Measurements from ENCODE around the gene KIF16B.

KIF16B gene

DNA sequence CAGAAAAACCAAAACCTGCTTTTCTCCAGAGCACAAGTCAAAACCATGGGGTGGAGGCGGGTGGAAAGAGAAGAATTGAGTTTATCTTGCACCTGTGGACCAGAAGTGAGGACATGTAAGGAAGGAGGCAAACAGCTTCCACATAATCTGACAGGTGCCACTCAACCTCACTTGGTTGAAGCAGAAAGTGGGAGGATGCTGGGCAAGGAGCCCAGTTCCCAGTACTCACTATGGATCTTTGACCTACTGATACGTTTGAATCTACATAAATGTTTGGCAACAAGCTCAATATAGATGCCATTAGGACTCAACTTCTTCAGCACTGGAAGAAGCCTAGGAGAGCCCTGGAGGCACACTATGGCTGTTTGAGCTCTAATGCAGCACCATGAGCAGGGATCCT, 285.5 kb downstream of the KIF16B start:
- no peak for ATAC-seq
- TF ChIP-seq, protein P1, sequence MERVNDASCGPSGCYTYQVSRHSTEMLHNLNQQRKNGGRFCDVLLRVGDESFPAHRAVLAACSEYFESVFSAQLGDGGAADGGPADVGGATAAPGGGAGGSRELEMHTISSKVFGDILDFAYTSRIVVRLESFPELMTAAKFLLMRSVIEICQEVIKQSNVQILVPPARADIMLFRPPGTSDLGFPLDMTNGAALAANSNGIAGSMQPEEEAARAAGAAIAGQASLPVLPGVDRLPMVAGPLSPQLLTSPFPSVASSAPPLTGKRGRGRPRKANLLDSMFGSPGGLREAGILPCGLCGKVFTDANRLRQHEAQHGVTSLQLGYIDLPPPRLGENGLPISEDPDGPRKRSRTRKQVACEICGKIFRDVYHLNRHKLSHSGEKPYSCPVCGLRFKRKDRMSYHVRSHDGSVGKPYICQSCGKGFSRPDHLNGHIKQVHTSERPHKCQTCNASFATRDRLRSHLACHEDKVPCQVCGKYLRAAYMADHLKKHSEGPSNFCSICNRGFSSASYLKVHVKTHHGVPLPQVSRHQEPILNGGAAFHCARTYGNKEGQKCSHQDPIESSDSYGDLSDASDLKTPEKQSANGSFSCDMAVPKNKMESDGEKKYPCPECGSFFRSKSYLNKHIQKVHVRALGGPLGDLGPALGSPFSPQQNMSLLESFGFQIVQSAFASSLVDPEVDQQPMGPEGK (CRISPR knock-in tag; IDR thresholded peaks at IDR 0.05; ENCODE audit: borderline replicate concordance) = no peak
- TF ChIP-seq, protein P2, sequence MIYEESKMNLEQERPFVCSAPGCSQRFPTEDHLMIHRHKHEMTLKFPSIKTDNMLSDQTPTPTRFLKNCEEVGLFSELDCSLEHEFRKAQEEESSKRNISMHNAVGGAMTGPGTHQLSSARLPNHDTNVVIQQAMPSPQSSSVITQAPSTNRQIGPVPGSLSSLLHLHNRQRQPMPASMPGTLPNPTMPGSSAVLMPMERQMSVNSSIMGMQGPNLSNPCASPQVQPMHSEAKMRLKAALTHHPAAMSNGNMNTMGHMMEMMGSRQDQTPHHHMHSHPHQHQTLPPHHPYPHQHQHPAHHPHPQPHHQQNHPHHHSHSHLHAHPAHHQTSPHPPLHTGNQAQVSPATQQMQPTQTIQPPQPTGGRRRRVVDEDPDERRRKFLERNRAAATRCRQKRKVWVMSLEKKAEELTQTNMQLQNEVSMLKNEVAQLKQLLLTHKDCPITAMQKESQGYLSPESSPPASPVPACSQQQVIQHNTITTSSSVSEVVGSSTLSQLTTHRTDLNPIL (CRISPR knock-in tag; IDR thresholded peaks at IDR 0.05; ENCODE audit: low read depth) = no peak
- TF ChIP-seq, protein P3, sequence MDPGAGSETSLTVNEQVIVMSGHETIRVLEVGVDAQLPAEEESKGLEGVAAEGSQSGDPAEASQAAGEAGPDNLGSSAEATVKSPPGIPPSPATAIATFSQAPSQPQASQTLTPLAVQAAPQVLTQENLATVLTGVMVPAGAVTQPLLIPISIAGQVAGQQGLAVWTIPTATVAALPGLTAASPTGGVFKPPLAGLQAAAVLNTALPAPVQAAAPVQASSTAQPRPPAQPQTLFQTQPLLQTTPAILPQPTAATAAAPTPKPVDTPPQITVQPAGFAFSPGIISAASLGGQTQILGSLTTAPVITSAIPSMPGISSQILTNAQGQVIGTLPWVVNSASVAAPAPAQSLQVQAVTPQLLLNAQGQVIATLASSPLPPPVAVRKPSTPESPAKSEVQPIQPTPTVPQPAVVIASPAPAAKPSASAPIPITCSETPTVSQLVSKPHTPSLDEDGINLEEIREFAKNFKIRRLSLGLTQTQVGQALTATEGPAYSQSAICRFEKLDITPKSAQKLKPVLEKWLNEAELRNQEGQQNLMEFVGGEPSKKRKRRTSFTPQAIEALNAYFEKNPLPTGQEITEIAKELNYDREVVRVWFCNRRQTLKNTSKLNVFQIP (CRISPR knock-in tag; IDR thresholded peaks at IDR 0.05; ENCODE audit: borderline replicate concordance, low read depth) = no peak
- no peak for TF ChIP-seq SNAI2 (CRISPR knock-in tag; IDR thresholded peaks at IDR 0.05)
- TF ChIP-seq TCF4 (CRISPR knock-in tag; IDR thresholded peaks at IDR 0.05; ENCODE audit: borderline replicate concordance) = no peak
- no peak for TF ChIP-seq ZC3H10 (CRISPR knock-in tag; IDR thresholded peaks at IDR 0.05)
- TF ChIP-seq ZNF8 (CRISPR knock-in tag; IDR thresholded peaks at IDR 0.05) = no peak
- TF ChIP-seq ESRRG (CRISPR knock-in tag; IDR thresholded peaks at IDR 0.05) = no peak
- no peak for TF ChIP-seq ZFP3 (CRISPR knock-in tag; IDR thresholded peaks at IDR 0.05)
- TF ChIP-seq, protein P4, sequence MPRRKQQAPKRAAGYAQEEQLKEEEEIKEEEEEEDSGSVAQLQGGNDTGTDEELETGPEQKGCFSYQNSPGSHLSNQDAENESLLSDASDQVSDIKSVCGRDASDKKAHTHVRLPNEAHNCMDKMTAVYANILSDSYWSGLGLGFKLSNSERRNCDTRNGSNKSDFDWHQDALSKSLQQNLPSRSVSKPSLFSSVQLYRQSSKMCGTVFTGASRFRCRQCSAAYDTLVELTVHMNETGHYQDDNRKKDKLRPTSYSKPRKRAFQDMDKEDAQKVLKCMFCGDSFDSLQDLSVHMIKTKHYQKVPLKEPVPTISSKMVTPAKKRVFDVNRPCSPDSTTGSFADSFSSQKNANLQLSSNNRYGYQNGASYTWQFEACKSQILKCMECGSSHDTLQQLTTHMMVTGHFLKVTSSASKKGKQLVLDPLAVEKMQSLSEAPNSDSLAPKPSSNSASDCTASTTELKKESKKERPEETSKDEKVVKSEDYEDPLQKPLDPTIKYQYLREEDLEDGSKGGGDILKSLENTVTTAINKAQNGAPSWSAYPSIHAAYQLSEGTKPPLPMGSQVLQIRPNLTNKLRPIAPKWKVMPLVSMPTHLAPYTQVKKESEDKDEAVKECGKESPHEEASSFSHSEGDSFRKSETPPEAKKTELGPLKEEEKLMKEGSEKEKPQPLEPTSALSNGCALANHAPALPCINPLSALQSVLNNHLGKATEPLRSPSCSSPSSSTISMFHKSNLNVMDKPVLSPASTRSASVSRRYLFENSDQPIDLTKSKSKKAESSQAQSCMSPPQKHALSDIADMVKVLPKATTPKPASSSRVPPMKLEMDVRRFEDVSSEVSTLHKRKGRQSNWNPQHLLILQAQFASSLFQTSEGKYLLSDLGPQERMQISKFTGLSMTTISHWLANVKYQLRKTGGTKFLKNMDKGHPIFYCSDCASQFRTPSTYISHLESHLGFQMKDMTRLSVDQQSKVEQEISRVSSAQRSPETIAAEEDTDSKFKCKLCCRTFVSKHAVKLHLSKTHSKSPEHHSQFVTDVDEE (CRISPR knock-in tag; IDR thresholded peaks at IDR 0.05) = no peak
- TF ChIP-seq ZNF70 (CRISPR knock-in tag; IDR thresholded peaks at IDR 0.05) = no peak
- no peak for TF ChIP-seq PPARA (CRISPR knock-in tag; IDR thresholded peaks at IDR 0.05; ENCODE audit: borderline replicate concordance)
- TF ChIP-seq TOX (CRISPR knock-in tag; IDR thresholded peaks at IDR 0.05; ENCODE audit: borderline replicate concordance) = no peak
- no peak for TF ChIP-seq CSDC2 (CRISPR knock-in tag; IDR thresholded peaks at IDR 0.05)
- TF ChIP-seq GLIS3 (CRISPR knock-in tag; IDR thresholded peaks at IDR 0.05) = no peak
- TF ChIP-seq ISL1 (CRISPR knock-in tag; IDR thresholded peaks at IDR 0.05) = no peak
- TF ChIP-seq ARNTL (CRISPR knock-in tag; IDR thresholded peaks at IDR 0.05; ENCODE audit: borderline replicate concordance, low read depth) = no peak
- no peak for TF ChIP-seq OSR1 (CRISPR knock-in tag; IDR thresholded peaks at IDR 0.05)
- TF ChIP-seq BACH2 (CRISPR knock-in tag; IDR thresholded peaks at IDR 0.05; ENCODE audit: borderline replicate concordance) = no peak

DNA sequence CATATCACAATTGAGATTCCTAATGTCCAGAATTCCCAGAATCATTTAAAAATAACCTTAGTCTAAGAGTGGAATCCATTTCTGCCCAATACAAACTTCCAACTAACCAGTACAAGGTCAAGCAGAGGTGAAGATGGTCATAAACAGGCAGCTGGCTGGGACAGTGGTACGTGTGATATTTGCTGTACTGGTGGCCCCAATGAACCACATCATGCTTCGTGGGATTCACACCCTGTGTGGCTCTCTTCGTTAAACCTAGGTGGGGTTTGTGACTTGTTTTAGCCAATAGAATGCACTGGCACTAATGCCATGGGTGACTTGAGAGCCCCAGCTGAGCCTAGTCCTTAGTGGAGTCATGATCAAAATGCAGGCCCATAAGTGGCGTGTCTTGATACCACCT, 286.6 kb downstream of the KIF16B start:
- no peak for TF ChIP-seq TOX (CRISPR knock-in tag; IDR thresholded peaks at IDR 0.05; ENCODE audit: borderline replicate concordance)
- TF ChIP-seq BACH2 (CRISPR knock-in tag; IDR thresholded peaks at IDR 0.05; ENCODE audit: borderline replicate concordance) = no peak
- no peak for TF ChIP-seq GLIS3 (CRISPR knock-in tag; IDR thresholded peaks at IDR 0.05)
- TF ChIP-seq PPARA (CRISPR knock-in tag; IDR thresholded peaks at IDR 0.05; ENCODE audit: borderline replicate concordance) = no peak
- TF ChIP-seq ARNTL (CRISPR knock-in tag; IDR thresholded peaks at IDR 0.05; ENCODE audit: borderline replicate concordance, low read depth) = no peak
- no peak for TF ChIP-seq ISL1 (CRISPR knock-in tag; IDR thresholded peaks at IDR 0.05)
- no peak for TF ChIP-seq ZNF70 (CRISPR knock-in tag; IDR thresholded peaks at IDR 0.05)
- no peak for TF ChIP-seq ESRRG (CRISPR knock-in tag; IDR thresholded peaks at IDR 0.05)
- TF ChIP-seq, protein P1 (CRISPR knock-in tag; IDR thresholded peaks at IDR 0.05; ENCODE audit: borderline replicate concordance) = no peak
- no peak for TF ChIP-seq TCF4 (CRISPR knock-in tag; IDR thresholded peaks at IDR 0.05; ENCODE audit: borderline replicate concordance)
- TF ChIP-seq SNAI2 (CRISPR knock-in tag; IDR thresholded peaks at IDR 0.05) = no peak
- TF ChIP-seq, protein P3 (CRISPR knock-in tag; IDR thresholded peaks at IDR 0.05; ENCODE audit: borderline replicate concordance, low read depth) = no peak
- no peak for TF ChIP-seq ZNF8 (CRISPR knock-in tag; IDR thresholded peaks at IDR 0.05)
- no peak for ATAC-seq

Measured in SK-N-SH treated with all-trans-retinoic acid at 6 μM for 48 hours (cell line).